ENCODE data around the gene UPB1. TPM values are rescaled to one million over a fixed set of nuclear protein-coding genes. Genes with fewer than 3 reads are reported as not detected.

Gene UPB1
- total and polyA plus RNA-seq, 4 donors: 0.87 to 4.5 (median 3.0) TPM

GRCh38 chr22:24460418-24461089 is 34.6 kb upstream of the UPB1 start:
- no peaks in the 10 kb centered on the region for H3K9me3 ChIP-seq (ENCODE audit: control insufficient read depth in 4 of 4, insufficient read depth in 3 of 4, low read length in 3 of 4)
- H3K27me3 ChIP-seq (ENCODE audit: control insufficient read depth in 3 of 3, insufficient read depth in 3 of 3, low read length in 2 of 3): no peaks in the 10 kb centered on the region
- TF ChIP-seq CTCF (IDR thresholded peaks at IDR 0.05; ENCODE audit: control extremely low read depth, extremely low read depth): no peak
- H3K4me1 ChIP-seq (ENCODE audit: control insufficient read depth in 5 of 5, insufficient read depth in 5 of 5, low read length in 5 of 5): peaks cover 3 to 12% (median 8%) of the 10 kb centered on the region in 5 donors
- H3K4me3 ChIP-seq: no peak overlapping the region
- 47 to 55% methylated on average over 10 of the region's 10 CpGs for WGBS, 2 donors
- peak overlapping the region in 1 of 2 donors; percentile 15 for H3K27ac ChIP-seq (ENCODE audit: low read depth in 1 of 2, low read length in 1 of 2)
- no peak overlapping the region for H3K9ac ChIP-seq (ENCODE audit: insufficient read depth in 1 of 2, low read length in 2 of 2)
- no peaks in the 10 kb centered on the region for H3K36me3 ChIP-seq (ENCODE audit: control insufficient read depth in 4 of 4, insufficient read depth in 4 of 4, low read length in 4 of 4)
- peak; percentile 2 for ATAC-seq (ENCODE audit: insufficient read depth, low FRiP score)
- no peak for DNase-seq

- ATAC-seq (ENCODE audit: insufficient read depth, low FRiP score): no peak
- DNase-seq: no peak
- Histone ChIP-seq H3K4me1 (ENCODE audit: control insufficient read depth in 5 of 5, insufficient read depth in 5 of 5, low read length in 5 of 5) (peaks cover 11 to 28% (median 13%) of the 10 kb centered on the region in 5 donors), H3K9me3 (ENCODE audit: control insufficient read depth in 4 of 4, insufficient read depth in 3 of 4, low read length in 3 of 4) (no peaks in the 10 kb centered on the region), H3K9ac (ENCODE audit: insufficient read depth in 1 of 2, low read length in 2 of 2) (no peak overlapping the region), H3K36me3 (ENCODE audit: control insufficient read depth in 4 of 4, insufficient read depth in 4 of 4, low read length in 4 of 4) (no peaks in the 10 kb centered on the region), H3K4me3 (no peak overlapping the region), H3K27ac (ENCODE audit: low read depth in 1 of 2, low read length in 1 of 2) (no peak overlapping the region), H3K27me3 (ENCODE audit: control insufficient read depth in 3 of 3, insufficient read depth in 3 of 3, low read length in 2 of 3) (no peaks in the 10 kb centered on the region)
- 47 to 78% methylated on average over 6 of the region's 6 CpGs for WGBS, 2 donors
- TF ChIP-seq CTCF (IDR thresholded peaks at IDR 0.05; ENCODE audit: control extremely low read depth, extremely low read depth): no peak
These were observed 31.9 kb upstream of the UPB1 start for GRCh38 chr22:24463071-24463760.

- Histone ChIP-seq H3K4me1 (ENCODE audit: control insufficient read depth in 5 of 5, insufficient read depth in 5 of 5, low read length in 5 of 5) (peaks cover 10 to 24% (median 12%) of the 10 kb centered on the region in 5 donors), H3K9ac (ENCODE audit: insufficient read depth in 1 of 2, low read length in 2 of 2) (no peak overlapping the region), H3K4me3 (no peak overlapping the region), H3K27ac (ENCODE audit: low read depth in 1 of 2, low read length in 1 of 2) (peak overlapping the region in 1 of 2 donors; percentile 11), H3K27me3 (ENCODE audit: control insufficient read depth in 3 of 3, insufficient read depth in 3 of 3, low read length in 2 of 3) (no peaks in the 10 kb centered on the region), H3K9me3 (ENCODE audit: control insufficient read depth in 4 of 4, insufficient read depth in 3 of 4, low read length in 3 of 4) (no peaks in the 10 kb centered on the region), H3K36me3 (ENCODE audit: control insufficient read depth in 4 of 4, insufficient read depth in 4 of 4, low read length in 4 of 4) (no peaks in the 10 kb centered on the region)
- no peak for DNase-seq
- WGBS, 2 donors: 78 to 81% methylated on average over 5 of the region's 5 CpGs
- no peak for ATAC-seq (ENCODE audit: insufficient read depth, low FRiP score)
- no peak for TF ChIP-seq CTCF (IDR thresholded peaks at IDR 0.05; ENCODE audit: control extremely low read depth, extremely low read depth)
These were observed 29.6 kb upstream of the UPB1 start for GRCh38 chr22:24465566-24465965.

Data from lung (tissue), 12 donors.